ENCODE measurements around the gene PLS3. TPM values are rescaled to one million over a fixed set of nuclear protein-coding genes. Genes with fewer than 3 reads are reported as not detected.
"Not testable (repeated sequence)": the region's sequence is repeated elsewhere in the genome, so short reads cannot be mapped to it uniquely, and the experiment has no call there.

The PLS3 gene
- 100 to 1,000 TPM; 172 to 332 TPM for total RNA-seq
- long read RNA-seq, donor 1, transcript PLS3-202 (16 exons, 3,280 nt) = major isoform, 85 of 119 reads
- long read RNA-seq, donor 1, partial matches to known transcripts = 17 of 119 reads
- long read RNA-seq, donor 1, other reads (novel, unspliced or antisense) = 14 of 119 reads
- long read RNA-seq, donor 2, transcript PLS3-209 (16 exons, 3,037 nt) = minor isoform, 32 of 234 reads
- long read RNA-seq, donor 2, transcript PLS3-202 (16 exons, 3,280 nt) = major isoform, 109 of 234 reads
- long read RNA-seq, donor 2, partial matches to known transcripts = 65 of 234 reads
- long read RNA-seq, donor 2, other reads (novel, unspliced or antisense) = 28 of 234 reads

GRCh38 chrX:115560978-115561604 is at the start of gene PLS3:
Gene PLS3, plus strand, starts transcription at chrX:115561174. Its CDS starts 49,077 bp downstream, at chrX:115610251.
- DNase-seq (ENCODE audit: low spot score) = peak; percentile 94
- intact Hi-C loops (cut with DNase I) = loop anchor here in 1 of 2 donors (10.0 kb wide), 2 partner anchors 106 to 226 kb away; no protein-coding TSS in a partner anchor

- intact Hi-C loops (cut with DNase I) = no loop called here
- DNase-seq (ENCODE audit: low spot score) = no peak
Measured at GRCh38 chrX:115518113-115518512, 42.9 kb upstream of the PLS3 start.

GRCh38 chrX:115521741-115522140 is 39.2 kb upstream of the PLS3 start:
- no peak for DNase-seq (ENCODE audit: low spot score)
- intact Hi-C loops (cut with DNase I) = no loop called here

GRCh38 chrX:115522952-115523351 is 38.0 kb upstream of the PLS3 start:
- intact Hi-C loops (cut with DNase I) = no loop called here
- no peak for DNase-seq (ENCODE audit: low spot score)

- DNase-seq (ENCODE audit: low spot score) = no peak
- intact Hi-C loops (cut with DNase I) = no loop called here
Measured at GRCh38 chrX:115525486-115525885, 35.5 kb upstream of the PLS3 start.

- intact Hi-C loops (cut with DNase I) = no loop called here
- no peak for DNase-seq (ENCODE audit: low spot score)
Measured at GRCh38 chrX:115531818-115532403, 29.1 kb upstream of the PLS3 start.

- no peak for DNase-seq (ENCODE audit: low spot score)
- intact Hi-C loops (cut with DNase I) = no loop called here
Measured at GRCh38 chrX:115533485-115533884, 27.5 kb upstream of the PLS3 start.

- no peak for DNase-seq (ENCODE audit: low spot score)
- intact Hi-C loops (cut with DNase I) = no loop called here
Measured at GRCh38 chrX:115534383-115534782, 26.6 kb upstream of the PLS3 start.

- no peak for DNase-seq (ENCODE audit: low spot score)
- intact Hi-C loops (cut with DNase I) = no loop called here
Measured at GRCh38 chrX:115535421-115535820, 25.6 kb upstream of the PLS3 start.

- intact Hi-C loops (cut with DNase I) = no loop called here
- no peak for DNase-seq (ENCODE audit: low spot score)
Measured at GRCh38 chrX:115535844-115536243, 25.1 kb upstream of the PLS3 start.

GRCh38 chrX:115539841-115540240 is 21.1 kb upstream of the PLS3 start:
- no peak for DNase-seq (ENCODE audit: low spot score)
- intact Hi-C loops (cut with DNase I) = no loop called here

- DNase-seq (ENCODE audit: low spot score); intact Hi-C loops (cut with DNase I): not testable (repeated sequence)
Measured at GRCh38 chrX:115541045-115541444, 19.9 kb upstream of the PLS3 start.

GRCh38 chrX:115547448-115547847 is 13.5 kb upstream of the PLS3 start:
- no peak for DNase-seq (ENCODE audit: low spot score)
- intact Hi-C loops (cut with DNase I) = no loop called here

GRCh38 chrX:115549008-115549407 is 12.0 kb upstream of the PLS3 start:
- intact Hi-C loops (cut with DNase I) = no loop called here
- DNase-seq (ENCODE audit: low spot score) = no peak

GRCh38 chrX:115553171-115553570 is 7.8 kb upstream of the PLS3 start:
- intact Hi-C loops (cut with DNase I) = no loop called here
- no peak for DNase-seq (ENCODE audit: low spot score)

GRCh38 chrX:115559672-115560071 is 1.3 kb upstream of the PLS3 start:
- DNase-seq (ENCODE audit: low spot score) = no peak
- intact Hi-C loops (cut with DNase I) = loop anchor here in 1 of 2 donors (10.0 kb wide), 2 partner anchors 105 to 225 kb away; no protein-coding TSS in a partner anchor

GRCh38 chrX:115560211-115560977 is 580 bp upstream of the PLS3 start:
- DNase-seq (ENCODE audit: low spot score) = no peak
- intact Hi-C loops (cut with DNase I) = loop anchor here in 1 of 2 donors (10.0 kb wide), 2 partner anchors 106 to 226 kb away; no protein-coding TSS in a partner anchor

- no peak for DNase-seq (ENCODE audit: low spot score)
- intact Hi-C loops (cut with DNase I) = loop anchor here (2.0 to 10.0 kb wide), 3 partner anchors 37 to 227 kb away; no protein-coding TSS in a partner anchor
Measured at GRCh38 chrX:115561605-115562479, 868 bp downstream of the PLS3 start.

- DNase-seq (ENCODE audit: low spot score) = no peak
- intact Hi-C loops (cut with DNase I) = loop anchor here (2.0 to 10.0 kb wide), 3 partner anchors 36 to 228 kb away; no protein-coding TSS in a partner anchor
Measured at GRCh38 chrX:115562480-115562847, 1.5 kb downstream of the PLS3 start.
